ENCODE results near the gene KDM3A. TPM values are rescaled to one million over a fixed set of nuclear protein-coding genes. Genes with fewer than 3 reads are reported as not detected.

KDM3A gene
- total RNA-seq, 1 experiment from 2014 or later = 52.4 TPM

- Mint-ChIP-seq H3K36me3 (ENCODE audit: insufficient read depth, unreplicated experiment) (peaks cover 32% of the 10 kb centered on the region), H3K4me1 (ENCODE audit: low read depth, unreplicated experiment) (peaks cover 18% of the 10 kb centered on the region), H3K4me3 (ENCODE audit: unreplicated experiment) (peak overlapping the region; percentile 83), H3K9me3 (ENCODE audit: unreplicated experiment) (peaks cover 37% of the 10 kb centered on the region), H3K27me3 (ENCODE audit: insufficient read depth, unreplicated experiment) (peaks cover 7% of the 10 kb centered on the region), H3K27ac (ENCODE audit: unreplicated experiment) (peak overlapping the region; percentile 96)
- intact Hi-C loops (cut with micrococcal nuclease; ENCODE audit: unreplicated experiment) = loop anchor here (1.0 to 10.0 kb wide), 2 partner anchors 122 to 247 kb away; partner anchors contain the start of genes CHMP3, IMMT and MRPL35
- peak overlapping the region; percentile 99 for H3K4me3 ChIP-seq (ENCODE audit: low read depth, low read length)
- ChIA-PET POLR2A (interaction anchor here (0.5 to 1.5 kb wide), 22 partner anchors 8 to 1125 kb away, joined by 3 to 10 read pairs (median 4); partner anchors contain the start of genes CHMP3, IMMT, POLR1A and PTCD3), CTCF (interaction anchor here (0.6 to 3.0 kb wide), 6 partner anchors 44 to 227 kb away, joined by 3 to 15 read pairs (median 4); no protein-coding TSS in a partner anchor)
- BruUV-seq (replicated peaks) = no TSS peak
- H3K9me3 ChIP-seq = peaks cover 23% of the 10 kb centered on the region
- H3K4me1 ChIP-seq = no peaks in the 10 kb centered on the region
- no peak for DNase-seq
- H3K36me3 ChIP-seq (ENCODE audit: control insufficient read depth, insufficient read depth, low read length) = no peaks in the 10 kb centered on the region; the same call in 1 of the 2 replicates
- no peak for TF ChIP-seq CTCF (IDR thresholded peaks at IDR 0.05; ENCODE audit: insufficient read depth in 1 of 2, low read depth in 1 of 2, low read length in 1 of 2, severe bottlenecking in 1 of 2, unreplicated experiment in 1 of 2)
- no peaks in the 10 kb centered on the region for H3K27me3 ChIP-seq (replicated peaks; ENCODE audit: control insufficient read depth, insufficient read depth, low read length)
Observed at GRCh38 chr2:86441392-86441881, 266 bp downstream of the KDM3A start.

GRCh38 chr2:86441882-86442641, 891 bp downstream of the KDM3A start:
- H3K36me3 Mint-ChIP-seq (ENCODE audit: insufficient read depth, unreplicated experiment) = peaks cover 32% of the 10 kb centered on the region
- H3K4me3 Mint-ChIP-seq (ENCODE audit: unreplicated experiment) = peak overlapping the region; percentile 83
- no peaks in the 10 kb centered on the region for H3K4me1 ChIP-seq
- no peaks in the 10 kb centered on the region for H3K27me3 ChIP-seq (replicated peaks; ENCODE audit: control insufficient read depth, insufficient read depth, low read length)
- intact Hi-C loops (cut with micrococcal nuclease; ENCODE audit: unreplicated experiment) = loop anchor here (1.0 to 10.0 kb wide), 2 partner anchors 121 to 247 kb away; partner anchors contain the start of genes CHMP3, IMMT and MRPL35
- ChIA-PET POLR2A (interaction anchor here (0.6 to 1.5 kb wide), 7 partner anchors 46 to 1705 kb away, joined by 3 to 11 read pairs (median 7); partner anchors contain the start of gene RNF103), CTCF (interaction anchor here (0.6 to 3.0 kb wide), 5 partner anchors 17 to 306 kb away, joined by 3 to 15 read pairs (median 4); no protein-coding TSS in a partner anchor)
- H3K27ac Mint-ChIP-seq (ENCODE audit: unreplicated experiment) = peak overlapping the region; percentile 62
- peaks cover 18% of the 10 kb centered on the region for H3K4me1 Mint-ChIP-seq (ENCODE audit: low read depth, unreplicated experiment)
- H3K9me3 Mint-ChIP-seq (ENCODE audit: unreplicated experiment) = peaks cover 31% of the 10 kb centered on the region
- H3K9me3 ChIP-seq = peaks cover 23% of the 10 kb centered on the region
- peak overlapping the region; percentile 99 for H3K4me3 ChIP-seq (ENCODE audit: low read depth, low read length)
- peaks cover 3% of the 10 kb centered on the region for H3K27me3 Mint-ChIP-seq (ENCODE audit: insufficient read depth, unreplicated experiment)
- peaks cover 2% of the 10 kb centered on the region; the same call in 1 of the 2 replicates for H3K36me3 ChIP-seq (ENCODE audit: control insufficient read depth, insufficient read depth, low read length)
- peak; percentile 44 to 48 for DNase-seq
- TF ChIP-seq CTCF (IDR thresholded peaks at IDR 0.05; ENCODE audit: insufficient read depth in 1 of 2, low read depth in 1 of 2, low read length in 1 of 2, severe bottlenecking in 1 of 2, unreplicated experiment in 1 of 2) = no peak
- BruUV-seq (replicated peaks) = no TSS peak

- Mint-ChIP-seq H3K9me3 (ENCODE audit: unreplicated experiment) (peaks cover 25% of the 10 kb centered on the region), H3K27ac (ENCODE audit: unreplicated experiment) (peak overlapping the region; percentile 62), H3K36me3 (ENCODE audit: insufficient read depth, unreplicated experiment) (peaks cover 32% of the 10 kb centered on the region), H3K27me3 (ENCODE audit: insufficient read depth, unreplicated experiment) (peaks cover 3% of the 10 kb centered on the region), H3K4me3 (ENCODE audit: unreplicated experiment) (peak overlapping the region; percentile 83), H3K4me1 (ENCODE audit: low read depth, unreplicated experiment) (peaks cover 18% of the 10 kb centered on the region)
- Histone ChIP-seq H3K4me1 (no peaks in the 10 kb centered on the region), H3K4me3 (ENCODE audit: low read depth, low read length) (peak overlapping the region; percentile 99), H3K27me3 (replicated peaks; ENCODE audit: control insufficient read depth, insufficient read depth, low read length) (no peaks in the 10 kb centered on the region), H3K36me3 (ENCODE audit: control insufficient read depth, insufficient read depth, low read length) (peaks cover 2% of the 10 kb centered on the region; the same call in 1 of the 2 replicates), H3K9me3 (peaks cover 22% of the 10 kb centered on the region)
- no peak for TF ChIP-seq CTCF (IDR thresholded peaks at IDR 0.05; ENCODE audit: insufficient read depth in 1 of 2, low read depth in 1 of 2, low read length in 1 of 2, severe bottlenecking in 1 of 2, unreplicated experiment in 1 of 2)
- CTCF ChIA-PET = interaction anchor here (0.6 to 3.0 kb wide), 3 partner anchors 46 to 241 kb away, joined by 3 to 15 read pairs (median 4); no protein-coding TSS in a partner anchor
- intact Hi-C loops (cut with micrococcal nuclease; ENCODE audit: unreplicated experiment) = loop anchor here (10.0 kb wide), 1 partner anchor 248 kb away; the partner anchor contains the start of genes IMMT and MRPL35
- POLR2A ChIA-PET = no interaction called here
- peak; percentile 89 to 93 for DNase-seq
- no TSS peak for BruUV-seq (replicated peaks)
Observed at GRCh38 chr2:86442642-86443005, 1.5 kb downstream of the KDM3A start.

All from Caco-2 (cell line).